A204.1 (cell line): ENCODE measurements around the gene RAB17.
"Not testable (repeated sequence)": the region's sequence is repeated elsewhere in the genome, so short reads cannot be mapped to it uniquely, and the experiment has no call there.

Experiments used
- FAIRE-seq: peaks from 2 replicates; lab custom pipeline; 2012; peaks lifted over from hg19 to GRCh38; lab: Jason Lieb, UNC

The RAB17 gene

DNA sequence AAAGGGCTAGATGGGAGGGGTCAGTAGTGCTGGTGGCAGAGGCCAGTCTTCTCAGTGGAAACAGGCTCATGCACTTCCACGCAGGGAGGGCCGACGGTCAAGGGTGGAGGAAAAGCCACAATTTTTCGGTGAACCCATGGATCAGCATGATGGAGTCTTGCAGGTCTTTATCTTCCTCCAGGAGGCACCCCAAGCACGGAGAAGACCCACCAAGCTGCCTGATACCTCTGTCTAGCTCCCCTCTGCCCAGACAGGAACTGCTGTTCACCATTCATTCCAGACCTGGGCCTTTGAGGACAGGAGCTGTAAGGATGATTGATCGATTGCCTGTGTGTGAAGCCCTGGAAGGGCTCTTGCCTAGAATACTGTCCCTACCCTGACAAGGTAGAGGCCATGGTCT, 34.0 kb upstream of the RAB17 start:
- no peak for FAIRE-seq

DNA sequence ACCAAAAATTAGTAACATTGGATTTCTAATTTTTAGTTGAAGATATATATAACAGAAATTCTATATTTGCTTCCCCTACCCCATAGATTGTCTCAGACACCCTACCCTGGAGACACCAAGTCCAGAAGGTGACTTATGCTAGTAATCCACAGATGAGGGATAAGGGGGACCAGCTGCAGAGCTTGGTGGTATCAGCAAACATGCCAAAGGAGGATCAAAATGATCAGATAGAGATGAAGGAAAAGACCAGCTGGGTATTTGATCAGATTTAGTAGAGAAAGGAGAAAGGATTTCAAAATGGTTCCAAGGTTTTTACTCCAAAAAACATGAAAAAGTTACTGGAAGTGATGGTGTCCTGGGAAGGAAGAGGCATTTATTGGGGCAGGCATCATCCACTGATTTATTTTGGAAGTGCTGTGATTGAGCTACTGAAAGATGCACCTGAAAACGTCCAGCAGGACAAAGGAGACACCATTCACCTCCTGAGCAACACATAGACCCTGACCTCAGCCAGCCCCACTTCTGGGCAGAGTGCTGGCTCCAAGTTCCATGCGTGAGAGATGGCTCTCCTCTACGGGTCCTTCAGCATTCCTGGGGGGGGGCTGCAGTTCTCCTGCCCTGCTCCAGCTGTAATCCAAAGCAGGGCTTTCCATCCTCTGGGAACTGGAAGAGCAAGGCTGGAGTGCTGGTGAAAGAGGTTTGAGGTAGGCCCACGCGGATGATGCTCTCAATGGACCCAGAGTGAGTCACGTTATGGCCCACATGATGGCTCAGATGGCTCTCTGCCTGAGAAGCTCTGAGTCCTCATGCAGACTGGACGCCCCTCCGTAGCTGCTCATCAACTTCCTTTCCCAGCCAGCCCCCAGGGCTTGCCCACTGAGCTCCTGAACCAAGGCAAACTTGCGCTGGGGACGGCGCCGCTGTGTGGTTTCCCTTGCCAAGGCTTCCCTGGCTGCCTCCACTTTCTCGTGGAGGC, 33.2 kb upstream of the RAB17 start:
- FAIRE-seq = no peak

DNA sequence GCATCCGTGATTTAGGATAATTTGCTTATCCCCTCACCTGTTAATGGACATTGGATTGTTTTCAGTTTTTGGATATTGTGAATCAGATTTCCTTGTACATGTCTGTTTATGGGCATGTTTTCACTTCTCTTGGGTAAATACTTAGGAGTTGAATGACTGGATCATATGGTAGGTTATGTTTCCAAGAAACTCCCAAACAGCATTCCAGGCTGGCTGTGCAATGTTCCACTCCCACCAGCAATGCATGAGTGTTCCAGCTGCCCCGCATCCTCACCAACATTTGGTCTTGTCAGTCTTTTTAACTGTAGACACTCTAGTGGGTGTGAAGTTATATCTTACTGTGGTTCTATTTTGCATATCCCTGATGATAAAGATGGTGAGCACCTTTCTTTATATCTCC, 27.9 kb upstream of the RAB17 start:
- FAIRE-seq = no peak

DNA sequence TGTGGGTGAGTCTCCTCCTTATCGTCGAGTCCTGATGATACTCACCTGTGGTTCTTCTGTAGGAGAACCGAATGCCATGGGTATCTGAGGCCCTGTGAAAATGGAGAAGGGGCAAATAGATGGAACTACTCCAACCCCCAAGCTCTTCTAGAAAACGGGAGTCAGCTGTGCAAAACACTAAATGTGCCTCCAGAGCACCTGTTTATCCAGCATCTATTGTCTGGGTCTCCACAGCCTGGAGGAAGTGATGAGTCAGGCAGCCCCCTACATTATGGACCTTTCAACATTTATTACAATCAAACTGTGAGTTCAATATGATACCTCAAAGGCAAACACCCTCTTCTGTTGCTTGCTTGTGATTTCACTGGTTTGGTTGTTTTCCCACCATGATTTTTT, 27.1 kb upstream of the RAB17 start:
- no peak for FAIRE-seq

DNA sequence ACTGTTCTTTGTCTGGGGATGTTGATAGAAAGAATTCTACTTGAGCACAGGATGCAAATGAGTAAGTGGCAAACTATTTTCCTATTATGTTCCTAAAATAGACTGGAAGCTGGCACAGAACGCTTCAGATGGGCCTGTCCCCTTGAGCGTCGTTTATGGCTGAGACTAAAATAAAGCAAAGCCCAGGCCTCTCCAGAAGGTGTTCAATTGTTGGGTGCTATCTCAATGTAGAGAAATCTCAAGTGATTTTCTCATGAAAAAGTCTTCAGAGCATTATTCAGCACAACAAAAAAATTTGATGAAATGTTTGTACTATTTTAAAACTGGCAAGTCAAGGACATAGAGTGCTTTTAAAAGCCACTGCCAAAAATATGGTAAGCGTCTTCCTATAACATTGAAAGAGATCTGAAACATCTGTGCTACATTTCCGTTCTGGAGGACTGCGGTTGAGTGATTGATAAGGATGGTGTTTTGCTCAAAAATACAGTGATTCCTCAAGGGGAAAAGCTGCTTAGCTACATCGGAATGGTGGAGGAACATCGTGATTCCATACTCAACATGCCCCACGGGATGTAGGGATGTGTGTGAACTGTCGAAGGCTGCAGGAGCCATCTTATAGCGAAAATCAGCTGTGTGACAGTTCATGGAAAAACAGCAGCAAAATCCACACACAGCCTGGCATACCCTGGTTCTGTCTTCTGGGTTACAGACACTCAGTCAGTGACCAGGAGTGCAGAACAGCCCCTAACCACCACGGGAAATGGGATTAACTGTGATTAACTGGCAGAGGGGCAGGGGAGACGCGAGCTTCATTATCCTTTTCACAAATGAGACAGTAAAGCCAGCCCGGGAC, 26.4 kb upstream of the RAB17 start:
- no peak for FAIRE-seq

DNA sequence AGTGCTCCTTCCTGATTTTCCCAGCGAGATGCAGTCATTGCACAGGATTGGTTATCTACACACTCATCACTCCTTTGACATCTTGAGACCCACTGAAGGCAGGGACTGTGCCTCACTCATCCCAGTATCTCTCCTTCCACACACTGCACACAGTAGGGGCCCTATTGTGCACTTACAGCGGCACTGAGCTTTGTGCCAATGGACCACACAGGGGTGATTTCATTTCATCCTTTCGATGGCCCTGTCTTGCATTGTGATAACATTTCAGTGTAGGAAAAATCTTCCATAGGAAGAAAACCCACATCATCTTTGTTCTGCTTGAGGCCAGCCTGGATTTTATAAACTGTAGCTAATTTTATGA, 25.8 kb upstream of the RAB17 start:
- no peak for FAIRE-seq

DNA sequence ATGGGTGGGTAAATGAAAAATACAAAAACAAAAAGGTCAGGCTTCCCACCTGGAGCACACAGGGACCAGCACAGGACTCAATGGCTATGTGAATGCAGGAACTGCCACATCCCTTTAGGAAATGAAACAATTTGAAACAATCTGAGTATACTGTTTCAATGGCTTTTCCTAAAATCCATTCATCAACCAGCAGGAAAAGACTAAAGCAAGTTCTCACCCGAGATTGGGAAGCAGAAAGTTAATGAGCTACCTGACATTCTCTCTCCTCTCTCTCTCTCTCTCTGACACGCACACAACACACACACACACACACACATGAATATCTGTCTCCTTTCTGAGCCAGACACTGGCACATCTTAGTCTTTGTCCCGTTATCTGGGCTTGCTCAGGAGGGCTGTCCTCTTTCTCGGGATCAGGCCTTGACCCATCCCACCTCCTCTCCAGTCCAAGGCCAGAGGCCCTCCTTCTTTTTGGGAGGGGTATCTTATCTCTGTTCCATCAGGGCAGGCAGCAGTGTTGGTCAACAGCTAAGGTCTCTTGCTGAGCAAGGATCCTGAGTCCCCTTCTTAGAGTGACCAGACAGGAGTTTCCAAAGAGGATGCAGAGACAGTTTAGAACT, 25.2 kb upstream of the RAB17 start:
- no peak for FAIRE-seq

DNA sequence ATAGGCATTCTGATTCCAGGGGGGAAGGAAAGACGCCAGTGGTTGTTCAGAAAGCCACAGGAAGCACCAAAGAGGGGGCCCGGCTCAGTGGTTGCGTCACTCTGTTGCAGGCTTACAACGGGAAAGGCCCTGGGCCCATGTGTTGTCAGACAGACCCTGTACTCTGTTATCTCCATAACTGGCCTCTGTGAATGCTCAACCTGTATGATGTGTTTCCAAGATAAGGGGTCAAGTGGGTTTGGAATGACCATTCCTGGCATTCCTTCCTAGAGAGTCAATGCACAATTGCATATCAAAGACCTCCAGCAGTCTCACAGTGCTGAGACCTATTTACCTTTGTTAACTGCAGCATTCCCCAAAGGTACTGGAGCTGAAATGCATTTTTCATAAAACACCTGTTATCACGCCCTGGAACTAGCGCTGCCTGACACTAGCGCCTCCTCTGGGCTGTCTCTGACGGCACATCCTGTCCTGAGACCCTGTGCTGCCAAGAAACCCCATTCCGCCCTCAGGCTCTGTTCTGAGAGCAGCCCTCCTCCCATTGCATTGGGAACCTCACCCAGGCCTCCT, 23.7 kb upstream of the RAB17 start:
- no peak for FAIRE-seq

DNA sequence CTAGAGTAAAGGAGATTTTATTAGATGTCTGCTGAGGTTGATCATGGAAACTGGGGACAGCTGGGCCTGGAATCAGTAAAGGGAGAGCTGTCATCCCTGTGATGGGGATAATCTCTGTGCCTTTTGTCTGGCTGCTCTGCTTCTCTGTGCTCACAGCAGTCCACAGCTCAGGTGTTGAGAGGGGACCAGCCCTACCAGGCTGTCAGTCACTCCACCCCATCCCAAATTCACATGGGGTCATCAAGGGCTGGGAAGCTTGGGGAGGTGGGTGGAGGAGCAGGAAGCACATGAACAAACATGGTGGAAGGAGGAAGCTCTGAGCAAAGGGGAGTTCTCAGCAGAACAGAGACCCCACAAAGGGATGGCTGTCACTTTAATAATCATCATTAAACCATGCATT, 23.1 kb upstream of the RAB17 start:
- no peak for FAIRE-seq

DNA sequence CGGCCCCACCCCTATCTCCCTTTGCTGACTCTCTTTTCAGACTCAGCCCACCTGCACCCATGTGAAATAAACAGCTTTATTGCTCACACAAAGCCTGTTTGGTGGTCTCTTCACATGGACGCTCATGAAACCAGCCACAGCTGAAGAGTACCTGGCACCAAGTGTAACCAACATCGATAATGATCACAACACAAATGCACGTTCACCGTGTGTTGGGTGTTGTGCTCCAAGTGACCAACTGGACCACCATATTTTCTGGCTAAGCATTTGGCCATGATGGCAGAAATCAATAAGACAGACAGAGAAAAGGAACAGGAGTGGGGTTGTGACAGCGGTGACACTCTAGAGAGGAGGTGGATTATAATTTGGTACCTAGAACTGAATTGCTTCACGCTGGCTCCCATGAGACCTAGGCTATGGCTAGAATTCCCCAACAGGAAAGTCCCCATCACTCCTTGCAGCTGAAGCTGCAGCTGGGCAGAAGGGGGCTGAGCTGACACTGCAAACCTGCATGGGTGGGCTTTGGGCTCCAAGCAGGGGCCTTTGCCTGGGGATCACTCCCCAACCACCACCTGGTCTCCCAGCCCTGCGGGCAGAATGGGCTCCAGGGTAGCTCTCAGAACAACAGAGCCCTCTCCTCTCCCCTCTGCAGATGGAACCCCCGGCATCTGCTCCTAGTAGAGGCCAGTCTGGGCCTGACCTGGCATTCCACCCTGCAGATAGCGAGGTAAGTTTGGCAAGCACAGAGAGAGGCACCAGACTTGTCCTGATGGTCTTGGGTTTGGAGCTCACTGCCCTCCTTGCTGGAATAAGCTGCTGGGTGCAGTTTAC, 22.2 kb upstream of the RAB17 start:
- FAIRE-seq = no peak

DNA sequence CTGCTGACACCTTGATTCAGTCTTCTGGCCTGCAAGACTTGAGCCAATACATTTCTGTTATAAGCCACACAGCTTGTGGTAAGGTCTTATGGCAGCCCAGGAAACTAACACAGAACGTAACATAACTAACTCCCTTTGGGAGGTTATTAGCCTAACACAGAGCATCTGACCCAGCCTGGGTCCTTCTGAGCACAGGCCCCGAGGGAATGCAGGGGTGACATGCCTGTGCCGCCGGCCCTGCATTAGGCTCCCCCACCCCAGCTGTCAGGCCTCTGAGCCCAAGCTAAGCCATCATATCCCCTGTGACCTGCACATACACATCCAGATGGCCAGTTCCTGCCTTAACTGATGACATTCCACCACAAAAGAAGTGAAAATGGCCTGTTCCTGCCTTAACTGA, 16.0 kb upstream of the RAB17 start:
- not testable (repeated sequence) for FAIRE-seq

DNA sequence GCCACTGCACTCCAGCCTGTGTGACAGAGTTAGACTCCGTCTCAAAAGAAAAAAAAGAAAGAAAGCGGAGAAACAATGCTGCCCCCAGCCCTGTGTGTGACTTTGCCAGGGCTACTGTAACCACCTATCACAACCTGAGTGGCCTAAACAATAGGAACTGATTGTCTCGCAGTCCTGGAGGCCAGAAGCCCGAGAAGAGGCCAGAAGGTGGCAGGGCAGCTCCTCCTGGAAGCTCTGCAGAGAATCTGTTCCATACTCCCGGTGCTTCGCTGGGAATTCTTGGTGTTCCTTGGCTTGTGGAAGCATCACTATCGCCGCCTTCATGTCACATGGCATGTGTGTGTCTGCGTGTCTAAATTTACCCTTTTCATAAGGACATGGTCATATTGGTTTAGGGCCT, 14.4 kb upstream of the RAB17 start:
- no peak for FAIRE-seq

DNA sequence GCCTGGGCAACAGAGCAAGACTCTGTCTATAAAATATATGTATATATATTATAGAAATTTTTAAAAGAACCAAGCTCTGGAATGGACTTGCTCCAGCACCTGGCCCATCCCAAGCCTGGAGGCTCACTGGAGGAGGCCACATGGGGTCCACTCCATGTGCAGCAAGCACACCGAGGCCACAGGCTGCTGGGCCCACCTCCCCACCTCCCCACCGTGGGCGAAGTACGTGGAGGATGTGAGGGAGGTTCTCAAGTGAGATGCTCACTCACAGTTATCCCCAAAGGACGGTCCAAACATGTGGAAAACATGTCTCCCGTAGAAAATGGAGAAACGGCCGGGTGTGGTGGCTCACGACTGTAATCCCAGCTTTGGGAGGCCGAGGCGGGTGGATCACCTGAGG, 13.9 kb upstream of the RAB17 start:
- no peak for FAIRE-seq

DNA sequence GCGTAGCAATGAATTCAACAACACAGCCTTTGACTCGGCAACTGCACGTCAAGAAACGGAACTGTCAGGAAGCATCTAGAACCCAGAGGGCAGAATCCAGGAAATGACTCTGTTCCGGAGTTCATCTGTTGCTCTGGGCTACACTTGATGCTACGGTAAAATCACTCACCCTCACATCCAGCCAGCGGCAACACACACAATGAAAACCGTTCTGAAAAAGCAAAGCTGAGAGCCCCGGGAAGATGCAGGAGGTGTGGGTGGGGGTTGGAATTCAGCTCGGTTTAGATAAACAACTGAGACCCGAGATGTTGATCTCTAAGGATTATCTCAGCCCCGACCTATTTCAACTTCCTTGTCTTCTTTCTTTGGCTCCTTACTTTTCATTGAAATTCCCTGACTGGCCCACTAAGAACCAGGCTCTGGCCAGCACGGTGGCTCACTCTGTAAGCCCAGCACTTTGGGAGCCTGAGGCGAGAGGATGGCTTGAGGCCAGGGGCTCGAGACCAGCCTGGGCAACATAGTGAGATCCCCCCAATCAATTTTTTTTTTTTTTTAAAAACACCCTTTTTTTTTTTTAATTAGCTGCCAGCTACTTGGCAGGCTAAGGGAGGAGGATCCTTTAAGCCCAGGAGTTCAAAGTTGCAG, 13.3 kb upstream of the RAB17 start:
- FAIRE-seq = no peak

DNA sequence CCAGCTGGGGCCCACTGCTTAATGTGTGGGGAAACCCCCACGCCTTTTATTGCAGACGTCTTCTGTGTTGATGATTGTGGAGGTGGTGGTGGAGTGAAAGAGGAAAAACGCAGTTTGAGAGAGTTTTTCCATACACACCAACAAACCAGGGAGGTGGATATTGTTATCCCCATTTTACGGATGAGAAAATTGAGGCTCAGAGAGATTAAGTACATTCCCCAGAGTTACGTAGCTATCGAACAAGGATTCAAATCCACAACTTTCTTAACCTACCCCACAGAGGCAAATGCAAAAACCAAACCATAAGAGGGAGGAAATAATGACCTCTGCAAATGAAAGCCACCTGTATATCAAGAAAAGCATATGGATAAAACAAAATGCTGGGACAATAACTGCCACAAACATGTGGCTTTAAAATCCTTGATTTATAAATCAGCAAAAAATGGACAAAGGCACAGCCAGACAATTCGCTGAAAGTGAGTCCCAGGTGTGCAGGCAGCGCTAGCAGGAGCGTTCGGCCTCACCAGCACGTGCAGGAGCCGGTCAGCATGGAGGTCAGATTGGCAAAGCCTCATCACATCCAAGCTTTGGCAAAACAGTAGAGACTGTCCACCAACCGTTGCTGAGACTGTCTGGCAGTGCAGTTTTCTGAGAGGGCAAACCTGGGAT, 12.6 kb upstream of the RAB17 start:
- FAIRE-seq = no peak

DNA sequence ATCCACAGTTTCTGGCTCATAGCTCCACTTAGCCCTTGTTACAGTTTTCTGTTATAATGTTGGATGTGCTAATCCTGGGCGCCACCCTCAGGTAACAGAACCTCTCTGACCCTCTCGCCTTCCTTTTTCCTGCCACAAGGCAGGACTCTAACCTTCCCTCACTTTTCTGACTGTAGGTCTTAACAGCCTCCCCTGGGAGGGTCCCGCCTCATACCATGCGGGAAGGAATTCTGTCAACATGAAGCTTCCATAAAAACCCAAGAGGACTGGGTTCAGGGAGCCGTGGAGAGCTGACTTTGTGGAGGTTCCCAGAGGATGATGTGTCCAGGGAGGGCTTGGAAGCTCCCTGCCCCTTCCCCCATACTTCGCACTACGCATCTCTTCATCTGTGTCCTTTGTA, 11.9 kb upstream of the RAB17 start:
- no peak for FAIRE-seq

DNA sequence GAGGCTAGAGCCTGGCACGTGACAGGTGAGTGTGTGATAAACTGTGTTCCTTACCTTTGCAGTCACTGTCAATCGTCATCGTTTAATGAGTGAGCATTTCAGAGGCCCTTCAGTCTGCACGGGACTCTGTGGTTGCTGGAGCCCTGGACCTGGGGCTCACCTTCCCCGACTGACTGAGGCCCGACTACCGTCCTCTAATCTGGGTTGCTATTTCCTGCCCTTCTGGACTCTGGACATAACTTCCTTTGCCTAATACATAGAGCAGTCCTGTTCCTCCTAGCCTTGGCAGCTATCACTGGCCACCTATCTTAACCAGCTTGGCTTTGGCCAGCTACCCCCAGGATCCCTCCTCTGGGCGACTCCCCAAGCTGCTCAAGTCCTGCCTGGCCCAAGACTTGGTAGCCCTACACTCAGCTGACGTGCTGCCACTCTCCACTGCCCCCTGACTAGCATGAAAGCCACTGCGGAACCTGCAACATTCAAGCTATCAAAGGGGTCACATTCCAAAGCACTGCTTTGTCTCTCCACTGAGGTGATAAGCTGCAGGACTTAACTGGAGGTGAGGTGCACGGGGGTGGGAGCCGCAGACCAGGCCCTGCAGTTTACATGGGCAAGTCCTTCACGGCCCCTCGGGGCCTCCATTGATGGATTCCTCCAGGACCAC, 11.1 kb upstream of the RAB17 start:
- no peak for FAIRE-seq

DNA sequence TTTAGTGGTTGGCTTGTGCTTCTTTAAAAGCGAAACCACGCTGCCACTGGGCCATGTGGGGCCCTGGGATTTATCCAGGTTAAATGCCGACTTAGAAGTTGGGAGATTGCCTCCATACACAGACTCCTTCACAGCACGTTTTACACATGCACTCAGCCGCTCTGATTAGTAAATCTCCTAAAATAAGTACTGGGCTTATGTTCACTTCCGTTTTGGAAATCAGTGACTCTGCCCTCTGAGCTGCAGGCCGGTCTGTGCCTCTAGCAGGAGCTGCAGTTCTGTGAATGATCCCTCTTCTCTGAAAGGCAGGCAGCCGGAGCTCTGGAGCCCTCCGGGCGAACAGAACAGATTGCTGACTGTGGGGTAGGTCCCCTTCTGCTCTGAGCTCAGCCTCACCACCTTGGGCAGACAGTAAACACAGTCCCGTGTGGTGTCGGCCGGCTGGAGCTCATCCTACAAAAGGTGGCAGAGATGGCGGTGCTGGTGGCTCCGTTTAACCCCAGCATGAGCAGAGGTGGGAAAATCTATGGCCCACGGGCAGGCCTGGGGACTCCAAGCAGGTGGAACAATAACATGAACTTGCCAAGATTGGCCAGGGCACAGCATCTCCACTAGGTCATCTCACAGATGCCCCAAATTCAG, 9.8 kb upstream of the RAB17 start:
- FAIRE-seq = no peak

DNA sequence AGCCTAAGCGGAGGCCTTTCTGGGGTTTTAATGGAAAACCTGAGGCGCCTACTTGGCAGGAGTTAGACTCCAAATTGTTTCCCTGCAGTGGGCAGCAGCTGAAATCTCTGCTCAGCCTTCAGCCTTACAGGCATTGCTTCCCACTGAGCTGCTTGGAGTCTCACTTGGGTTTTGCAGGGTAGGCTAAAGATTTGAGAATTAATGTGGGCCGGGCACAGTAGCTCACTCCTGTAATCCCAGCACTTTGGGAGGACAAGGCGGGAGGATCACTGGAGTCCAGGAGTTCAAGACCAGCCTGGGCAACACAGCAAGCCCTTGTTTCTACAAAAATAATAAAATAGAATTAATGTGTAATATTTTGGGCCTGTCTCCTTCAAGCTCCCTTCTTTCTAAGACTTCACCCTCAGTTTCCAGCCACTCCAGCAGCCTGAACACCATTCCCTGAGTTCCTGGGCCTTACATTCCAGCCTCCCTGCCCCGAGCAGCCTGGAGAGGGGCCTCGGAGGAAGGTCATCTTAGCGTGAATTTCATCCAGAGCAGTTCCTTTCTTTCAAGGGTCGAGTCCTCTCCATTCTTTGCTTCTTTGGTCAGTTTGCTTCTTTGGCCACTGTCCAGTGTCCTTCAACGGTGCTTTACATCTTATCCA, 9.1 kb upstream of the RAB17 start:
- no peak for FAIRE-seq
